Measurements from ENCODE around the gene TNS3. TPM values are rescaled to one million over a fixed set of nuclear protein-coding genes. Genes with fewer than 3 reads are reported as not detected.

TNS3 gene
- total RNA-seq, 1 donor from 2014 or later, result 168 TPM

GRCh38 chr7:47371317-47371716 is 210.6 kb downstream of the TNS3 start:
- DNase-seq (no peak), ATAC-seq (no peak)
- no peak overlapping the region for H3K27ac ChIP-seq
- no peaks in the 10 kb centered on the region for H3K27me3 ChIP-seq
- no peak for TF ChIP-seq CTCF (IDR thresholded peaks at IDR 0.05)
- H3K4me1 ChIP-seq, result peaks cover 12% of the 10 kb centered on the region
- intact Hi-C loops (cut with DNase I), result no loop called here
- H3K9me3 ChIP-seq, result no peaks in the 10 kb centered on the region
- H3K36me3 ChIP-seq, result peaks cover 13% of the 10 kb centered on the region
- no peak overlapping the region for H3K4me3 ChIP-seq

GRCh38 chr7:47370461-47371042 is 211.4 kb downstream of the TNS3 start:
- intact Hi-C loops (cut with DNase I), result no loop called here
- no peak for TF ChIP-seq CTCF (IDR thresholded peaks at IDR 0.05)
- H3K4me1 ChIP-seq, result peaks cover 12% of the 10 kb centered on the region
- H3K36me3 ChIP-seq, result peaks cover 18% of the 10 kb centered on the region
- no peaks in the 10 kb centered on the region for H3K9me3 ChIP-seq
- DNase-seq (no peak), ATAC-seq (no peak)
- no peaks in the 10 kb centered on the region for H3K27me3 ChIP-seq
- no peak overlapping the region for H3K4me3 ChIP-seq
- no peak overlapping the region for H3K27ac ChIP-seq

GRCh38 chr7:47369736-47370135 is 212.2 kb downstream of the TNS3 start:
- H3K4me1 ChIP-seq, result peaks cover 12% of the 10 kb centered on the region
- no peak overlapping the region for H3K27ac ChIP-seq
- DNase-seq (no peak), ATAC-seq (no peak)
- no peak overlapping the region for H3K4me3 ChIP-seq
- no peaks in the 10 kb centered on the region for H3K9me3 ChIP-seq
- no peak for TF ChIP-seq CTCF (IDR thresholded peaks at IDR 0.05)
- H3K27me3 ChIP-seq, result no peaks in the 10 kb centered on the region
- intact Hi-C loops (cut with DNase I), result no loop called here
- peaks cover 18% of the 10 kb centered on the region for H3K36me3 ChIP-seq

- peaks cover 24% of the 10 kb centered on the region for H3K36me3 ChIP-seq
- DNase-seq (no peak), ATAC-seq (no peak)
- intact Hi-C loops (cut with DNase I), result no loop called here
- H3K27me3 ChIP-seq, result no peaks in the 10 kb centered on the region
- no peak for TF ChIP-seq CTCF (IDR thresholded peaks at IDR 0.05)
- no peak overlapping the region for H3K4me3 ChIP-seq
- no peak overlapping the region for H3K27ac ChIP-seq
- no peaks in the 10 kb centered on the region for H3K9me3 ChIP-seq
- H3K4me1 ChIP-seq, result peaks cover 12% of the 10 kb centered on the region
These were observed 213.6 kb downstream of the TNS3 start for GRCh38 chr7:47368190-47368812.

- Histone ChIP-seq H3K4me1 (peaks cover 8% of the 10 kb centered on the region), H3K27ac (no peak overlapping the region), H3K4me3 (no peak overlapping the region), H3K27me3 (no peaks in the 10 kb centered on the region), H3K9me3 (no peaks in the 10 kb centered on the region), H3K36me3 (peaks cover 25% of the 10 kb centered on the region)
- DNase-seq, result no peak
- intact Hi-C loops (cut with DNase I), result no loop called here
- no peak for ATAC-seq
- no peak for TF ChIP-seq CTCF (IDR thresholded peaks at IDR 0.05)
These were observed 214.5 kb downstream of the TNS3 start for GRCh38 chr7:47367369-47367768.
